Activated gamma-delta T cell treated with Interleukin-2 at 50 U/mL for 16 hours (primary cell): ENCODE data around the gene HYOU1.
"Not testable (repeated sequence)": the region's sequence is repeated elsewhere in the genome, so short reads cannot be mapped to it uniquely, and the experiment has no call there.

Source experiments
- DNase-seq: peaks from one replicate; pipeline ENCODE4 v3.0.0-alpha.2; 2020

HYOU1 gene, protein sequence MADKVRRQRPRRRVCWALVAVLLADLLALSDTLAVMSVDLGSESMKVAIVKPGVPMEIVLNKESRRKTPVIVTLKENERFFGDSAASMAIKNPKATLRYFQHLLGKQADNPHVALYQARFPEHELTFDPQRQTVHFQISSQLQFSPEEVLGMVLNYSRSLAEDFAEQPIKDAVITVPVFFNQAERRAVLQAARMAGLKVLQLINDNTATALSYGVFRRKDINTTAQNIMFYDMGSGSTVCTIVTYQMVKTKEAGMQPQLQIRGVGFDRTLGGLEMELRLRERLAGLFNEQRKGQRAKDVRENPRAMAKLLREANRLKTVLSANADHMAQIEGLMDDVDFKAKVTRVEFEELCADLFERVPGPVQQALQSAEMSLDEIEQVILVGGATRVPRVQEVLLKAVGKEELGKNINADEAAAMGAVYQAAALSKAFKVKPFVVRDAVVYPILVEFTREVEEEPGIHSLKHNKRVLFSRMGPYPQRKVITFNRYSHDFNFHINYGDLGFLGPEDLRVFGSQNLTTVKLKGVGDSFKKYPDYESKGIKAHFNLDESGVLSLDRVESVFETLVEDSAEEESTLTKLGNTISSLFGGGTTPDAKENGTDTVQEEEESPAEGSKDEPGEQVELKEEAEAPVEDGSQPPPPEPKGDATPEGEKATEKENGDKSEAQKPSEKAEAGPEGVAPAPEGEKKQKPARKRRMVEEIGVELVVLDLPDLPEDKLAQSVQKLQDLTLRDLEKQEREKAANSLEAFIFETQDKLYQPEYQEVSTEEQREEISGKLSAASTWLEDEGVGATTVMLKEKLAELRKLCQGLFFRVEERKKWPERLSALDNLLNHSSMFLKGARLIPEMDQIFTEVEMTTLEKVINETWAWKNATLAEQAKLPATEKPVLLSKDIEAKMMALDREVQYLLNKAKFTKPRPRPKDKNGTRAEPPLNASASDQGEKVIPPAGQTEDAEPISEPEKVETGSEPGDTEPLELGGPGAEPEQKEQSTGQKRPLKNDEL

DNA sequence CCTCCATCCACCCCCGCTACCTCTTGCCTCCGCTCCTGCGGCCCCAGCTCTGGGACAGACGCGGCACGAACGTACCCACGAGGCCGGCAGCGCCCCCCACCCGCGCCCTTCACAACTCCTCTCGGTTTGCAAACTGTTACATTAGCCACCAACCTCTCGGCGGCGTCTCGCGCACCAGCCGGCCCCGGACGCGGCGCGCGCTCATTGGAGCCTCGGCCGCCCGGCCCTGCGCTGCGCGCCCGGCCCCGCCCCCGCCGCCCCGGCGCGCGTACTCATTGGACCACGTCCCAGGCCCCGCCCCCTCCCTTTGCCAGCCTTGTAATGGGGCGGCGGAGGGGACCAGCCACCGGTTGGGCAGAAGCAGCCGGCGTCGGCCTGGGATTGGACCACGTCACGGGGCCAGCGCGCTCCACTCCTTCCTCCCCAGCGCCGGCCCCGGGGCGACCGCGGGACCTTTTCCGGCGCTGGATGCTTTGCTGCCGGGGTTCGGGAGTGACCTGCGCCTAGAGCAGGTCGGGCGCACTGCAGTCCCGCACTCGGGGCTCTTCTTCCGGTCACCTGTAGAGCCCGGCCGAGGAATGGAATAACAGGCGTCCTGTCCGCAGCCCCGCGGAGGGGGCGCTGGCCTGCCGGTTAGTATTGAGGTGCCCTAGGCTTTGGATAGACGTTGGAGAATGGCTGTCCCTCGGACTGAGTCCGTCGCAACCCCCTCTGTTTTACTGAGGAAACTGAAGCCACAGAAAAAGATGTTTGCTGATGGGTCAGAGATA is at the start of gene HYOU1:
Gene HYOU1 (minus strand): TSS at position 206 of the 770 bp plus-strand sequence. CDS start 1,045 bp downstream, outside the sequence.
- peak; percentile 99 for DNase-seq

DNA sequence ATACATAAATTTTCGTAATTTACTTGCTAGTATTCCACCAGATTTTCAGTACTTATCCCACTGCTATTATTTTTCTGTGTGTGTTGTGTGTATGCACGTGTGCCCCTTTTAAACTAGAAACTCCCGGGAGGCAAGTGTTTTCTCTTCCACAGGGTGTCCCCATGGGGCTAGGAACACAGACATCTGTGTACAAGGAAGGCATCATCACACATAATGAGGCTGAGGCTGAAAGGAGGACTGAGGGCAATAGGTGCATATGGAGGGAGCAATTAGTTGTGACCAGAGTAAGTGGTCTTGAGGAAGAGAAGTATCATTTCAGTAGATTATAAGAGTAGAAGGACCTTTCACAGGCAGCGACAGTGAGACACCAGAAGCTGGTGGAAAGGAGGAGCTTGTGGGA is 46.8 kb upstream of the HYOU1 start:
- no peak for DNase-seq

DNA sequence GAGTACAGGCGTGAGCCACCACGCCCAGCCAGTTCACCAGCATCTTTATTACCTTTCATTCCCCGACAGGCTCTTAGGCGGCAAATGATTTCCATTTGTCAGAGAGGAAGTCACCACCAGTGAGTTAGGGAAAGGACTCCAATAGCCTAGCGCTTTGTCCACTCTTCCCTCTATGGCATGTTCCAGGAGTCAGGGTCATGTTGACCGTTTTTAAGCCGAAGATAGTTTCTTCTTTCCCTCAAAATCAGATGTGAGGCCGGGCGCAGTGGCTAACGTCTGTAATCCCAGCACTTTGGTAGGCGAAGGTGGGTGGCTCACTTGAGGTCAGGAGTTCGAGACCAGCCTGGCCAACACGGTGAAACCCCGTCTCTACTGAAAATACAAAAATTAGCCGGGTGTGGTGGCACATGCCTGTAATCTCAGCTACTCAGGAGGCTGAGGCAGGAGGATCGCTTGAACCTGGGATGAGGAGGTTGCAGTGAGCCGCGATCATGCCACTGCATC is 46.2 kb upstream of the HYOU1 start:
- not testable (repeated sequence) for DNase-seq

DNA sequence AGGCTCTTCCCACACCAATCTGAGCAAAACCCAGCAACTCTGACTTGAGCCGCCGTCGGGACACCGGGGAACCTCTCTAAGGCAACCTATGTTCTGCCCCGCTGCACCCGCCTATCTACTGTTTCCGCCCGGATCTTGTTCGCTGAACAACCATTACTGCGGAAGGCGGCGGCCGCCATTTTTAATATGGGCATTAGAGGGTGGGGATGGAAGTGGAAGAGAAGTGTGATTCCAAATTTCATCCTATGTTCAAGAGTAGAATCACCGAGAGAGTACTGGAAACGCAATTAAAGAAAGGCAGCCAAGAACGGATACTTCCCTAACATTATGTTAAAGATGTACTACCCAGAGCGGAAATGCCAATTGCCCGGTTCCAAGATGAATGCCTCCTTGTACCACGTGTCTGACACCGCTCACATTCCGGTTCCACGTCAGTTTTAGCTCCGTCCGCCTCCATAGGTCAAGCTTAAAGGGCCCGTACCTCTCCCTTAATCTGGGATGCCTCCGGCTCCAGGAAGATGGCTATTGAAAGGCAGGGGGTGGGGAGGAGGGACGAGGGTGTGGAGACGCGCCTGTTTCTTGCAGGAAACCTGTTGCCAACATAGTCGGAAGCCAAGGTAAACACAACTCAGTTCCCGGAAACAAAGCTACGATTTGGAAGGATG is 44.9 kb upstream of the HYOU1 start, which contains the start of gene DPAGT1:
Gene DPAGT1 (minus strand): TSS at position 95 of the 665 bp plus-strand sequence. CDS start 198 bp downstream, outside the sequence.
- DNase-seq: peak; percentile 81

DNA sequence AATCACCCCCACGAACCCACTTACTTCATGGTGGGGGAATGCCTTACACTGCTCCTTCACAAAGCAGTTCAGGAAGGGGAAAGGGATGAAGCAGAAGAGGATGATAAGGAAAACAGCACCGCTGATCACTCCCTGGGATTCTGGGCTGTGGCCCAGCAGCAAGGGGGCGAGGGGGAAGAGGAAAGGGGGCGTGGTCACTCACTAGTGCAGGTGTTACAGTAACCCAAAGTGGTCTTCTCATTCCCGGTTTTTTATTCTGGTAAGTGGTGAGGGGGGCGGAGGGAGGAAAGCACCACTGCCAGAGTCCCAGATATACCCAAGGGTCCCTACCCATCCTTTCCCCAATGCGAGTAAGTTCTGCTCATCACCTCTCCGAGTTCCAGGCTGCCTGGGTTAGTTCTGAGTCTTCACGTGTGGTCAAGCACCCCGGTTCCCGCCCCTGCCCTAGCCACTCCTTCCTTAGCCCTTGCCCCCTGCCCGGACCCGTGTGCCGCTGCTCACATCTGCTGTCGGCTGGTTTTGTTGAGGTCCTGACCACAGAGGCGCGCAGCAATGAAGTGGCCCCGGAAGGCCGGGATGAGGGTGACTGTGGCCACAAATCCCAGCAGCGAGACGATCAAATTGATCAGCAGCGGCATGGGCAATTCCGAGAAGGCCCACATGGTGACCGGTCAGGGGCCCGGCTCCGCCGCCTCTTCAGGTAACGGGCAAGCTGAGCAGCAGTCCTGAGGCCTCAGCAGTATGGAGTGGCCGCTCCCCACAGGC is 44.2 kb upstream of the HYOU1 start:
- DNase-seq: no peak

DNA sequence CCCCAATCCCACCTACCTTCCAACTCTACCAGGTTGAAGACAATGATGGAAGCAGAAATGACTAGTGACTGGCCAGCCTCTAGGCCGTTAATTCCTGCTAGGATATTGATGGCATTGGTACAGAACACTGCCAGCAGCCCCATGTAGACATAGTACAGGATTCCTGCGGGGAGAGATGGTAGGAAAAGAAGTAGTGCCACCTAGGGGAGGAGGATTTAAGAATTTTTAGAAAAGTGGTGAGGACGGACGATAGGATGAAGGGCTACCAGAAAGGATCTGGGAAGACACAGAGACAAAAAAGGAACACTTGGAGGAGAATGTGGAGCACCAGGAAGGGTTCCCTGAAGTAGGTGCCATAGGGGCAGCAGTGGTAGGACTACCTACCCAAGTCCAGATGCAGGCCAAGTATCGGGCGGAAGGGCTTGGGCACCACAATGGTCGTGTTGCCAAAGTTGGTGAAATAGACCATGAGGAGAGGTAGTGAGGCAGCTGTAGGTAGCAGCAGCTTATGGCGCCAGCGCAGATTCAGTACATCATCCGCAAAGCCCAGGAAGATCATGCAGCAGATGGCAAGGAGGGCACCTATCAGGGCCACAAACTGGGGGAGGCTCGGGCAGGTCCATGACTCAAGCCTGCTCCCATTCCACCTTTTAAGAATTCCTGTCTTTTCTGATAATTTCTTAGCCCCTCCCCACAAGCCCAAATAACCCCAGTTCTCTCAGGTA is 43.4 kb upstream of the HYOU1 start:
- DNase-seq: no peak

DNA sequence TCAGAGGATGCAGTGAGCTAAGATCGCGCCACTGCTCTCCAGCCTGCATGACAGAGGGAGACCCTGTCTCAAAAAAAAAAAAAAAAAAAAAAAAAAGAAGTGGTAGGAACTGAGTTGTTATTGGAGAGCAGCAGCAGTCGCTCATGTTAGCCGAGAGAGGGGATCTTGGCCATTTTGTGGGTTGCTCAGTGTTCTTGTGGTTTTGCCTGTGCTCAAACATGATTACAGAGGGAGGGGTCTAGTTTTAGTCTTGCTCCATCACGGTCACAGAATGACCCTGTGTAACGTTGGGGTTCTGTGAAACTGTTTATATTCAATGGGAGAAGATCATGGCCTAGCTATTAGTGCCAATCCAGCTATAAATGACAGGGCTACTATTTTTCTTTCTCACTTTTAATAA is 42.7 kb upstream of the HYOU1 start:
- no peak for DNase-seq

DNA sequence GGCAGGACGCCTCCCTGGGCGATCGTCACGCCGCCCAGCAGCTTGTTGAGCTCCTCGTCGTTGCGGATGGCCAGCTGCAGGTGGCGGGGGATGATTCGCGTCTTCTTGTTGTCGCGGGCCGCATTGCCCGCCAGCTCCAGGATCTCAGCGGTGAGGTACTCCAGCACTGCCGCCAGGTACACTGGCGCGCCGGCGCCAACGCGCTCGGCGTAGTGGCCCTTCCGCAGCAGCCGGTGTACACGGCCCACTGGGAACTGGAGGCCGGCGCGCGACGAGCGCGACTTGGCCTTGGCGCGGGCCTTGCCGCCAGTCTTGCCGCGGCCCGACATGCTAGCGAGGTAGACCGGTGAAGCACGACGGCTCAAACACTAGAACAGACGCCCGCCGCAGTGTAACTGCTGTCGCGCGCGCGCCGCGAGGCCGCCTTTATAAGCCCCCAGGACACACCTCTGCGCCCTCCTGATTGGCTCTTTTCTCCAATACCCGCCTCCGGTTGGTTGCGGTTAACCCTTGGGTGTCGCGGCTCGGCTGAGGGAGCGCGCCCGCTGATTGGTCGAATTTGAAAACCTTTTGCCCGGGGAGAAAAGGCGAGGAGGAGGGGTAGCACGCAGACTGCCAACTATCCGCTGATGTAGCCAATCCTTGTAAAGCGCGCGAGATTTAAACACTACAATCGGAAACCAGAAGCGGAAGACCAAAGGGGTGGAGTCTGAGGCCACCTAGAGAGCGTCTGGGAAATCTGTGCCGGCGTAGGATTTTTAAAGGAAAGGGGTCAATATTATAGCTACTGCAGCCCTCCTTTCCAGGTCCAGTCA is 38.3 kb upstream of the HYOU1 start:
- peak; percentile 99 for DNase-seq

DNA sequence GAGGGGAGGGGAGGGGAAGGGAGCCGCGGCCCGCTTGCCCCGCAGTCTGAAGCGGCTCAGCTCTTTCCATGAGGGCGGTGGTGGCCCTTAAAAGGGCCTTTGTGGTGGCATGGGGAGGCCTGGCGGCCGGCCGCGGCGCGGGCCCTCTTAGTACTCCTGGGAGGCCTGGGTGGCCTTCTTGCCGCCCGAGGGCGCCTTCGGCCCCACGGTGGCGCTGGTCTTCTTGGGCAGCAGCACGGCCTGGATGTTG is 37.7 kb upstream of the HYOU1 start:
- DNase-seq: no peak

DNA sequence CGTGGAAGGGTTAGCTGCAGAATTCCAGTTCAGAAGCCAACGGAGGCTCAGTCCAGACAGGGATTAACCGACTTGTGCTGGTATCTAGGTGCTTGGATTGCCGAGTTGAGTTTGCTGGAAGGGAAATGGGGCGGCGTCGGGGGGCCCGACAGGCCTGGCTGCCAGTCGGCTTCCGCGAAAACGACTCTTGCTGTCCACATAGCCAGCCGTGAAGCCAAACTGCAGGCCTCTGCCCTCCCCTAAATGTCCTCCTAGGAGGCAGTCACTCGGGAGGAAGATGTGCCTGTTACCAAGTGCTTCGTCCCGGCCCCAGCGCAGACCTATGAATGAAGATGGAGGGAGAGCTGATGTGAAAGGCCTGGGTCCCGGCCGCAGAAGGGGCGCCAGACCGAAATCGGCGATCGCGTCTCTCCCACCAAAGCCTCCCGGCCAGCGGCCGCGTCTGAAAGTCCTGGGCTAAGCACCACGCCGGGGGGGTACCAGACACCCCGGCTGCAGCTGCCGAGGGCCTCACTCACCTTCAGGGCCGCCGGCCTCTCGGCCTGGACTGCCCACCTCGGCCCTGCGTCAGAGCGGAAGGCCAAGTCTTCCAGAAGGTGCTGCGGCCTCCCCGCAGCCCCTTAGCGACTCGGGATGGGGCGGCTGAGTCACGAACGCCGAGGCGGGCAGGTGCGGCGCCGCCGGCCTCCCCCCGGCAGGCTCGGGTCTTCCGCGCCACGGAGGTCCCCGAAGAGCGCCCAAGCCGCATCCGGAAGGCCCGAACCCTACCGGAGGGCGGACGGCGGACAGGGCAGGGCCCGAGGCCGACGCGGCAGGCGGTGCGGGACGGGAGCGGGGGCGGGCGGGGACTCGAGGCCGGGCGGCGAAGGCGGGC is 37.2 kb upstream of the HYOU1 start:
- DNase-seq: peak; percentile 39

DNA sequence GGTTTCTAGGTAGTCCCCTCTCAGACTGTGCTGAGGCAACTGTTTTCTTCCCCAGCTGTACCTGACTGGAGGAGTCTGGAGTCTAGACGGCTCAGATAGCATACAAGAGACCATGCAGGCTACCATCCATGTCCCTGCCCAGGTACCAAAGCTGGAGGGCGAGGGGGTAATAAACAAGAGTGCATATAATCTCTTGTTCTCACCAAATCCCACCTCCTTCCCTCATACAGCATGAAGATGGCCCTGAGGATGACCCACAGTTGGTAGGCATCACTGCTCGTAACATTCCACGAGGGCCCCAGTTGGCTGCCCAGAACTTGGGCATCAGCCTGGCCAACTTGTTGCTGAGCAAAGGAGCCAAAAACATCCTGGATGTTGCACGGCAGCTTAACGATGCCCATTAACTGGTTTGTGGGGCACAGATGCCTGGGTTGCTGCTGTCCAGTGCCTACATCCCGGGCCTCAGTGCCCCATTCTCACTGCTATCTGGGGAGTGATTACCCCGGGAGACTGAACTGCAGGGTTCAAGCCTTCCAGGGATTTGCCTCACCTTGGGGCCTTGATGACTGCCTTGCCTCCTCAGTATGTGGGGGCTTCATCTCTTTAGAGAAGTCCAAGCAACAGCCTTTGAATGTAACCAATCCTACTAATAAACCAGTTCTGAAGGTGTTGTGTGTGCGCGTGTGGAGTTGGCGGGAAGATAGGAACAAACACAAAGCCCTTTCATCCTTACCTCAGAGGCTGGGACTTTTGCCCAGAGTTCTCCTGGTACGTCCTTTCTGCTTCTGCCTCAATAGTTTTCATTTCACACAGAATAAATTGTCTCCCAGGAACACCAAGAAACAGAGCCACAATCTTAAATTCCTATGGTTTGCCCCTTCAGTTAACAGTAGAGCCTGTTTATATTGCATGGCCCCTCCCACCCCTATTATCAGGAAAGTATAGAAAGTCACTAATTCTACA is 36.2 kb upstream of the HYOU1 start:
- no peak for DNase-seq

DNA sequence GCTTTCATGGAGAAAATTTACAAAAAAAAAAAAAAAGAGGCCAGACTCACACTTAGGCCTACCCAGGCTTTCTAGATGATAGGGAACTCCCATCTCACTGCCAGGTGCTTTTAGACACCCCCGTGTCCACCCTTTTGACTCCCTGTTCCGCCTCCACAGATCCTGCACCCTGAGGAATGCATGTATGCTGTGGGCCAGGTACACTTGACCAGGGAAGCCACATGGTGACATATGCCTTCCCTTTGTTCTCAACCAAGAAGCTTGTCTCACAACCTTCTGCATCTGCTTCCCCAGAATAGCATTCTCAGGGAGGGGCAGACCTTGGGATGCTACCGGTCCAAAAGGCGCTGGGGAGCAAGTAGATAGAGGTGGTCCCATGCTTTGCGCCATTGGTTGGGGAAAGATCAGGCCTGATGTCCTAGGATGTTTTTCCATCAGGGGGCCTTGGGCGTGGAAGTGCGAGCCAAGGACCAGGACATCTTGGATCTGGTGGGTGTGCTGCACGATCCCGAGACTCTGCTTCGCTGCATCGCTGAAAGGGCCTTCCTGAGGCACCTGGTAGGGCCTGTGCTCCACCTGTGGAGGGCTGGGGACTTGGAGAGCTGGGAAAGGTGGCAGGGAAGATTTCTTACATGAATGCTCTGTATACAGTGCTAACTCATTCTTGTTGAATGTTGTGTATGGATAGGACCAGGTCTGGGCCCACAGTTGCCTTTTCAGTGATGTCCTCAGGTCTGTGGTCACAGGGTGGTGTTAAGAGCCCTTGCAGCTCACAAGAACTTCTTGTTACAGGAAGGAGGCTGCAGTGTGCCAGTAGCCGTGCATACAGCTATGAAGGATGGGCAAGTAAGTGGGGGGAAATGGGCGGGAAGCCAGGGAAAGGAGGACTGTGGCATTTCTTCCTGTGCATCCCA is 35.2 kb upstream of the HYOU1 start:
- no peak for DNase-seq

DNA sequence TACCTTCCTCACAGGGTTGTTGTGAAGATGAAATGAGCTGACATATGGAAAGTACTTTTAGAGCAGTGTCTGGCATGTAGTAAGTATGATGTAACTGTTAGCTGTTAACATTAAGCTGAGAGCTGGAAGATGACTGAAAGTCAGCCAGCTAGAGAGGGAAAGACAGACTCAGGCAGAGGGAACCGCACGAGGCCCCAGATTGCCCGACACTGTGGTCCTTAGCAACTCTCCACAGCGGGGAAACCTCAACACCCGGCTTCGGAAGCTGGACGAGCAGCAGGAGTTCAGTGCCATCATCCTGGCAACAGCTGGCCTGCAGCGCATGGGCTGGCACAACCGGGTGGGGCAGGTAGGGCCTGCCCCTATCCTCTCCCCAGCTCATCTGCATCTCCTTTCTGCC is 34.2 kb upstream of the HYOU1 start:
- no peak for DNase-seq

DNA sequence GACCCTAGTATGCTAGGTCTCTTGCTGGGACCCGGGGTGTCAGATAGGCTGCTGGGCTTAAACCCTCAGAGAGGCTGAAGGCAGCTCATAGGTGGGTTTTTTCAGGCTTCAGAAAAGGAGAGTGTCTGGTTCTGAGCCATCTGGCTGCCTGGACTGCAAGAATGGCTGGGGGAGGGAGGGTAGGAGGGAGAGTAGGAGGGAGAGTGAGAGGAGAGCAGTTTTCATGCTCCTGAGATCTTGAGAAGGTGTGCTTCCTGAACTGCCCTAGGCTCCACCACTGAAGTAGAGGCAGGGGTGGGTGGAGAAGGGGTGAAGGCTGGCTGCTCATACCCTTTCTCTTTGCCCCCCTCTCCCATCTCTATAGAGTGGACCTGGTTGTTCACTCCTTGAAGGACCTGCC is 32.3 kb upstream of the HYOU1 start:
- DNase-seq: no peak

DNA sequence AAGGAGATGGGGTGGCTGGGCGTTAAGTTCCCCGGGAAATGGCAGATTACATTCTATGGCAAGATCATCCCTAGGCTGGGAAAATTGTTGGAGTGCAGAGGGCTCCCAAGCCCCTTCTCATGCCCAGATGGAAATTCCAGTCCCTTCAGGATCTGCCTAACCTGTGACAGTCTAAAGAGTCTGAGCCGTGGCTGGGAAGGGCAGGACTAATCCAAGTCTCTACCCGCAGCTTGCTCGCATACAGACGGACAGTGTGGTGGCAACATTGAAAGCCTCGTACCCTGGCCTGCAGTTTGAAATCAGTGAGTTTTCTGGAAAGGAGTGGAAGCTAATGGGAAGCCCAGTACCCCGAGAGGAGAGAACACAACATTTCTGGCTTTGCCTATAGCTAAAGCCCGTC is 31.4 kb upstream of the HYOU1 start:
- no peak for DNase-seq

DNA sequence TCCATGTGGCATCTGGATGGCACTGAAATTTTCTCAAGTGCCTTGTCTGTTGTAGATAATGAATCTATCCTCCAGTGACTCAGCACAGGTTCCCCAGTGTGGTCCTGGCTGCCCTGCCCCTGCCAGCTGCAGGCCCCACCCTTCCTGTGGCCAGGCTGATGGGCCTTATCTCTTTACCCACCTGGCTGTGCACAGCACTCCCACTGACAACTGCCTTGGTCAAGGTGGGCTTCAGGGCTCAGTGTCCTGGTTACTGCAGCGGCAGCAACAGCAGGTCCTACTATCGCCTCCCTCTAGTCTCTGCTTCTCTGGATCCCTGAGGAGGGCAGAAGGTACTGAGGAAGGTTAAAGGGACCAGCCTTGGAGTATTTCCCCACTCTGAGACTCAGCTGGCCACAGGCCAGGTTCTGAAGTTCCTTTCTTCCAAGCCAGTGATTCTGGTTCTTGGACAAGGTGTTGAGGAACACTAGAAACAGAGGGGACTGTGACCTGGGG is 30.8 kb upstream of the HYOU1 start:
- no peak for DNase-seq
